GOT3 (cell line): ENCODE data around the gene SIL1.
"Not testable (repeated sequence)": the region's sequence is repeated elsewhere in the genome, so short reads cannot be mapped to it uniquely, and the experiment has no call there.

ENCODE experiments used
- DNase-seq: peaks from one replicate; lab custom pipeline; 2025; ENCODE audit warnings: mixed read lengths; lab: John Stamatoyannopoulos, UW

Gene SIL1

DNA sequence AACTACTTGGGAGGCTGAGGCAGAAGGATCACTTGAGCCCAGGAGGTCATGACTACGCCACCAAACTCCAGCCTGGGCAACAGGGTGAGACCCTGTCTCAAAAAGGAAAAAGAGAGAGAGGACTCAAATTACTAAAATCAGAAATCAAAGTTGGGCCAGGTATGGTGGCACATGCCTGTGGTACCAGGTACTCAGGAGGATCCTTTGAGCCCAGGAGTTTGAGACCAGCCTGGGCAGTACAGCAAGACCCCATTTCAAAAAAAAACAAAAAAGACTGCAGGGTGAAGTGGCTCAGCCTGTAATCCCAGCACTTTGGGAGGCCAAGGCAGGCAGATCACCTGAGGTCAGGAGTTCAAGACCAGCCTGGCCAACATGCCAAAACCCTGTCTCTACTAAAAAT is 23.8 kb downstream of the SIL1 start:
- not testable (repeated sequence) for DNase-seq

DNA sequence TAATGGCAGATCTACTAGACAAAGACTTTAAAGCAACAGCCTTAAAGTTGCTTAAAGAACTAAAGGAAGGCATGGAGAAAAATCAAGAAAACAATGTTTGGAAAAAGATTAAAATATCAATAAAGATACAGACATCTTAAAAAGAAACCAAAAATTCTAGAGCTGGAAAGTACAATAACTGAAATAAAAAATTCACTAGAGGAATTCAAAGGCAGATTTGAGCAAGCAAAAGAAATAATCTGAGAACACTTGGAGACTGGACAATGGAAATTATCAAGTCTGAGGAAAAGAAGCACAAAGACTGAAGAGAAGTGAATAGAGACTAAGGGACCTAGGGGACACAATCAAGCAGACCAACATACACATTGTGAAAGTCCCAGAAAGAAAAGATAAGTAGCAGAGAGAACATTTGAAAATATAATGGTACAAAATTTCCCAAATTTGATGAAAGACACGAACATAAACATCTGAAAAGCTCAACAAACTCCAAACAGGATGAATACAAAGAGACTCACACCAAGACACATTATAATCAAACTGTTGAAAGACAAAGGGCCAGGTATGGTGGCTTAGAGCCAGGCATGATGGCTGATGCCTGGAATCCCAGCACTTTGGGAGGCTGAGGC is 26.3 kb downstream of the SIL1 start:
- no peak for DNase-seq

DNA sequence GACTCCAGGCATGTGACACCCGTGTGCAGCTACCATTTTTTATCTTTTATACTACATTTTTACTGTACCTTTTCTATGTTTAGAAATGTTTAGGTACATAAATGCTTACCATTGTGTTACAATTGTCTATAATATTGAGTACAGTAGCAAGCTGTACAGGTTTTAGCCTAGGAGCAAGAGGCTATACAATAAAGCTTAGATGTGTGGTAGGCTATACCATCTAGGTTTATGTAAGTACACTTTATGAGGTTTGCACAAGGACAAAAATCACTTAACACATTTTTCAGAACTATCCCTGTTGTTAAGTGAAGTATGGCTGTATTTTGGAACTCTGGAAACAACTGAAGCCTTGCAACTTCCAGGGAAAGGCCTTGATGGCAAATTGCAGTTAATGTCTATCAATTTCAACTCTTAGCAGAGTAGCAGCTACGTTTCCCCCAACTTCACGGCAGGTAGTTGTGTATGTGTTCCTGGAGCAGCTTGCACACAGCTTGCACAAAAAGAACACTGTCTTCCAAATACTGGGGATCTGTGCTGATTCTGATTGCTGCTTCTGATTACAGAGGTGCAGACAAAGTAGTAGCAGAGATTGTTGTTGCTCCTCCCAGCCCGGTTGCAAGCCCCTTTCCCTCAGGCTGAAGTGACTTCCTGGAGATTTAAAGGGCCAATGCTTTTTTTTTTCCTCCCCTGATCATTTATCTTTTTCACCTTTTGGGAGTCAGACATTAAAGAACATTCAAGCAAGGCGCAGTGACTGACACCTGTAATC is 30.0 kb downstream of the SIL1 start:
- no peak for DNase-seq

DNA sequence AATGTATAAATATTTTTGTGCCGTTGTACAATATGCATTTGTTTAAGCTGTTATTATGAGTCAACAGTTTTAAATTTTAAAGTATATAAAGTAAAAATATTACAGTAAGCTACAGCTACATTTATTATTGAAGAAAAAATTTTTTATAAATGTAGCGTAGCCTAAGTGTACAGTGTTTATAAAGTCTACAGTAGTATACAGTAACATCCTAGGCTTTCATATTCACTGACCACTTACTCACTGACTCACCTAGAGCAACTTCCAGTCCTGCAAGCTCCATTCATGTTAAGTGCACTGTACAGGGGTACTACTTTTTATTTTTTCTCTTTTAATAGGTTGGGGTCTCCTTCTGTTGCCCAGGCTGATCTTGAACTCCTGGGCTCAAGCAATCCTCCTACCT is 30.6 kb downstream of the SIL1 start:
- no peak for DNase-seq

DNA sequence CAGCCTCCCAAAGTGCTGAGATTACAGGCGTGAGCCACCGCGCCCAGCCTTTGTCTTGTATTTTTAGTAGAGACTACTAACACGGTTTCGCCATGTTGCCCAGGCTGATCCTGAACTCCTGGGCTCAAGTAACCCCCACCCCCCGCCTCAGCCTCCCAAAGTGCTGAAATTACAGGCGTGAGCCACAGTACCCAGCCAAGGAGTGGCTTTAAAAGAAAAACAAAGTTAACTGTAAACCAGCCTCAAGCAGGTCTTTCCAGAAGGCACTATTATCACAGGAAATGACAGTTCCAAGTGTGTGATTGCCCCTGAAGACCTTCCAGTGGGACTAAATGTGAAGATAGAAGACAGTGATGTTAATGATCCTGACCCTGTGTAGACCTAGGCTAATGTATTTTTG is 31.1 kb downstream of the SIL1 start:
- DNase-seq, result no peak

DNA sequence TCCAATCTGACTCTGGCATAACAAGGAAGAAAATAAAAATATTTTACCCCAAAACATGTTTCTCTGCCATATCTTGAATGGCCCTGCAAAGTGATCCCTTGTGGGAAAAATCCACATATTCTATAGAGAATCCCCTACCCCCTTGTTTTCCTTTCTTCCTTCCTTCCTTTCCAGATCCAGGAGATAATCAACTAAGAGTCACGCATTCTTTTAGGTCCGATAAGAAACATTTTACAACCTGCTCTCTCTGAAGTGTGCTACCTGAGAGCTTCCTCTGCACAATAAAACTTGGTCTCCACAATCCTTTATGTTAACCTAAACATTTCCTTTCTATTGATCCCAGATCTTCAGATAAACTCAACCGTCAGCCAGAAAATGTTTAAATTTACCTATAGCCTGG is 33.3 kb downstream of the SIL1 start:
- not testable (repeated sequence) for DNase-seq

DNA sequence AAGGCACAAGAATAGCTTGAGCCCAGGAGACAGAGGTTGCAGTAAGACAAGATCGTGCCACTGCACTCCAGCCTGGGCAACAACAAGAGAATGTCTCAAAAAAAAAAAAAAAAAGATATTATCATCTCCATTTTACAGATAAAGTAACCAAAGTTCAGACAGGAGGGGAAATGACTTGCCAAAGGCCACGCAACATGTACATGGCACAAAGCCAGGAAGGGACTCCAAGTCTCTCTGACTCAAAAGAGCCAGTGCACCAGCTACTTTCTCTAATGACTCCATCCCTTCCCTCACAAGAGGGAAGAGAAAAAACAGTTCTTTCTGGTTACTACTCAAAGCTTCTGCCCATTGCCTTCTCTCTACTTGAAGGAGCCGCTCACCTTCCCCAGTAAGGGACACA is 34.1 kb downstream of the SIL1 start:
- no peak for DNase-seq

DNA sequence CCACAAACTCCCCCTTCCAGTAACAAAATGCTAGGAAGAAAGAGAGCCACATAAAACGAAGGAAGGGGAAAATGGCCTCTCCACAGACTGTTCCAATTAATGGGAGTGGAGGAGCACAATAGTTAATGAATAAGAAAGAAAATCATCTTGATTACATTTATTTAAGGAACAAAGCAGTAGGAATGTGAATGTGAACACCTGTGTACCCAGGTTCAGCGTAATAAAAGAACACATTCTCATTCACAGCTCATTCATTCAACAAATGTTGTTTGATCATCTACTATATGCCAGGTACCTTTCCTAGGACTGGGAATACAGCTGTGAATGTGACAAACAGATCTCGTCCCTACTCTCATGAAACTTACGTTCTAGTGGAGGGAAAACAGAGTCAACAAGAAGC is 35.7 kb downstream of the SIL1 start:
- DNase-seq, result no peak

DNA sequence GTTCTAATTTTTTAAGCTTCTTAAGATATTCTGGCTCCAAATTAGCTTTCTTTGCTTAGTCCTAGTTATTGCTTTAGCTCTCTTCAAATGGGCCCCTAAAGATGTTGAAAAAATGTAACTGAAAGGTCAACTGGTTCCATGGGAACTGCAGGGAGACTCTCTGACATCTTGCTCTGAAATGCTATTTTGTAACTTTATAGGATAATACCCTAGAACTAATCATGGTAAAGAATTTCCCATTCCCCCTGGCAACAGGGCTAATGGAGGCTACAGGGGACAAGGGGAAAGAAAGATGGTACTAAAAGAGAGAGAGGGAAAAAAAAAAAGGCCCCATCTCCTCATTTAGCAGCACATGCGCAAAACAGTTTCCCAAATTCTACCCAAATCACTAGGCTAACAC is 39.4 kb downstream of the SIL1 start:
- no peak for DNase-seq

DNA sequence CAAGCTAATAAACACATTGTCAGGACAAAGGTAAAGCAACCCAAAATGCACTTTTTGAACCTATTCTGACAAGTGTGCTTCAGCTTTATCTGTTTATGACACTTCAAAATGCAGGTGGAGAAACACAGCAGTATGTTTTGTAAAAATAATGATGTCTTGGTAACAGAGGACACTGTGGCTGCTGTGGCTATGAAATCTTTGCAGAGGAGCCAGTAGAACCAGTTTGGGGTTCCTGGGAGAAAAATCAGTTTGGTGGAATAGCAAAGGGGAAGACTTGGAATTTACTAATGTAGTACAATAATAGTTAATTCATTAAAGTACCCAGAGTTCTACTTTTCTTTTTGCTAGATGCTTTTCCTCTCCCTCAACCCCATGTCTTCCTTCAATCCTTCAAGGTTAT is 40.6 kb downstream of the SIL1 start:
- no peak for DNase-seq

DNA sequence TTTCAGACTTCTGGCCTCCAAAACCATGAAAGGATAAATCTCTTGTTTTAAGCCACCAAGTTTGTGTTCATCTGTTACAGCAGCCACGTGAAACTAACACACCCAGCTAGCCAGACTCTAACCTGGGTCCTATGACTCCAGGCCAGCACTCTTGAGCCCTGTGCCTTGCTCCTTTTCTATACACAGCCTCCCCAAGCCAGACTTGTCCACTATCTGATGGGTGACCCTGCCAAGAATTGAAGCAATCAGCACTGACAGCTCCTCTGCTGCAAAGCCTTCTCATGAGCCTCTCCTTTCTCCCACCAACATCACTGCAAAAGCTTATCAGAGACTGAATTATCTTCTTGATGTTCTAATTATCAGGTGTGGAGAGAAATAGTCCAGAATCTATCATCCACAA is 41.4 kb downstream of the SIL1 start:
- no peak for DNase-seq

DNA sequence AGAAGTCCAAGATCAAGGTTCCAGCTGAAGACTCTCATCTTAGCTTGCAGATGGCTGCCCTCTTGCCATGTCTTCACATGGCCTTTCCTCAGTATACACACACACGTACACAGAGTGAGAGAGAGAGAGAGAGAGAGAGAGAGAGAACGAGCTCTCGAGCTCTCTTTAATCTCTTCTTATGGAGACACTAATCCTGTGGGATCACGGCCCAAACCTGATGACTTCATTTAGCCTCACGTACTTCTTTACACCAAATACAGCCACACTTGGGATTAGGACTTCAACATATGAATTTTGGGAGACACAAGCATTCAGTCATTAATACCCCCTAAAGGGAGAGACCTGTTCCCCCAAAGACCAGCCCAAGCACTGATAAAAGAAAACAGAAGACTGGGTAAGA is 42.8 kb downstream of the SIL1 start:
- DNase-seq, result no peak

DNA sequence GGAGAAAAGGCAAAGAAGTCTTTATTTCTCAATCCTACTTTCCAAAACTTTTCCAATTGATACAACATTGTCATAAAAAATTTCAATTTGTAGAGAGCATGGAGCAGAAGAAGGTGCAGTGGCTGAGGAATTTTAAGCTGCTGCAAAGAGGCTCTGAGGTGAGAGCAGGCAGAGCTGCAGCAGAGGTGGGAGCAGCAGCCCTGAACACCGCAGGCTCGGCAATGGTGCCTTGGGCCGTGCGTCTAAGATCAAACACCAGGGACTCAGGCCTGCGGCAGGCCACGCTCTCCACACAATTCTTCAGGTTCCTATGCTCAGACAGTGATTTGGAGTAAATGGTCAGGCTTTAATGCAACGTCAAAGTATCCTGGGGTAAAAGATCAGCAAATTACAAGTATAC is 46.3 kb downstream of the SIL1 start:
- no peak for DNase-seq

DNA sequence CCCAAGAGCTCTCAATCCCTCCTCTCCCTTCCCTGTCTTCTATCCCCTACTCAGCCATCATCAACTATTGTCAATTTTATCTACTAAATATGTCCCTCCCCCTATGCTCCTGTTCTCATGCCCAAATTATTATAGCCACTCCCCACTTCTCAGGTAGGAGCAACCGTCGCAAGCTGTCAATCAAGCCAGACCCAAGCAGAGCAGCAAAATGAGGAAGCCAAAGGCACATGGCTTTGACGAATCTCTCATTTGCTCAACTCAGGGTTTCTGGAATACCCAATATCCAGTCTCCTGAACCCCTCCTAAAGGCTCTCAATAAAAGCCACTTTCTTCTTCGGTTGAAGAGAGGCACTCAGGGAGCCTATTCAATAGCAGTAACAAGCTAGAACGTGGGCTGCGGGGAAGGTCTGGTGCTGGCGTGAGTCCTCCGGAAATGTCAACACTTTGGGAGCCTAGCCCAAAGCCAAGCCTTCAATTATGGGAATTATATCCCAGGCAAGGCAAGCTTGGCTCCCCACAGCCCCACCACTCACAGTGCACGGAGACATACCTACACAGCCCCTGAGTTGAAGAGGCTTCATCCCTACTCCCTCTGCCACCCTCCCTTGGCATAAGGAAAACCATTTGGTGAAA is 47.7 kb downstream of the SIL1 start:
- no peak for DNase-seq

DNA sequence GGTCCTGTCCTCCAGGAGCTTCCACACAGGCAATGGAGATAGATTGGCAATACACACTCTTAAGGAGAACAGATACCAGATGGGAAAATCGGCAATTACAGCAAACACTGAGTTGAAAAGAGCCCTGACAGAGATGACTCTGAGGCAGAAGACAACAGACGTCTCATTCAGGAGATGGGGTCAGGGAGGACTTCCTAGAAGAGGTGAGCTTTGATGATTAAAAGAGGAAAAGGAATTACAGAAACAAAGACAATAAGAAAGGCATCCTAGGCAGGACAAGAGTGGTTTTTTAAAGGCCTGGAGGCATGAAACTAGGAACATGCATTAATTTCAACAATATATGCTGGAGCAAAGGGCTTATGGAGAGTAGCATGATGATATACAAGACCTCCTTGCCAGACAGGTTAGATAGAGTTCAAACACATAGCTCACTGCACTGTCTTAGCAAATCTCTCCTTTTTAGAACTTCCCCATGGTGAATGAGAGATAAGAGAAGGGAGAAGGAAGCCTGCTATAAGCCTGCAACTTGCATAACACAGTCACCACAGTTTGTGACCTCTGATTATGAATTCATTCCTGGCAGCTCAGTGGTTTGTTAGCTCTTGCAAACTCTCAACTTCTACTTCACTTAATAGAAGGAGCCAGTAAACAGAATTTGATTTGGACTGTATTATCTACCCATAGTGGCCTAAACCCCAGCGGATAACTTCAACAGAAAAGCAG is 48.5 kb downstream of the SIL1 start:
- no peak for DNase-seq

DNA sequence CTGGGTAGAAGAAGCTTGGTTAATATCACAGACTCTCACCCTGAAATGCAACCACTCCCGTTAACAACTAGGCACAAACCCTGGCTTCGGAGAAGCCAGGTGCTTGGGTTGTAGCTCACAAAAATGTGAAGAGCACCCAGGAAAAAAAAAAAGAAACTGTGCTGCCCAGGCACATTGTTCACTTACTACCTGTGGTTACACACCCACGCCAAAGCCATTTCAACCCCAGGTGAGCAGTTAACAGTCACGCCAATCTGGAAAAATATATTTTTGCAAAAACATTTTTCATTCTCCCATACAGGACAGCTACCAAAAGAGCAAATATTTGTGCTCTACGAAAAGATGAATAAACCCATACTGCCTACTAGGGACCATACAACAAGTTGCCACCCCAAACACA is 49.2 kb downstream of the SIL1 start:
- no peak for DNase-seq

DNA sequence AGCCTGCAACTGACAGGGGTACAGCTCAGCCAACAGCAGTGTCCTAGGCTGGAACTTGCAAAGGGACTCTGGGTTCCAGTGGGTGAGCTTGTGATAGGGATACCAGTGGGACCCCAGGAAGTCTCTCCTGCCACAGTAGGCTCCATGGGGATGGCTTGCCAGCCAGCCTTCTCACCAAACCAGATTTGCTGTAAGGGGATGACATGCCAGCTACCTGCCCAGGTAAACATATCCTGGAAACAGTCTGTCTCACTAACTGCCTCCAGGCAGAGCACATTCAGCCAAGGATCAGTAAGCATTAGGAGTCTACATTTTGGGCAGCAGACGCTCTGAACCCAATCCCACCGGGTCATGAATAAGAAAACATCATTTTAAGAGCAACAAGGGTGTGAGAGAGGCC is 49.9 kb downstream of the SIL1 start:
- no peak for DNase-seq

DNA sequence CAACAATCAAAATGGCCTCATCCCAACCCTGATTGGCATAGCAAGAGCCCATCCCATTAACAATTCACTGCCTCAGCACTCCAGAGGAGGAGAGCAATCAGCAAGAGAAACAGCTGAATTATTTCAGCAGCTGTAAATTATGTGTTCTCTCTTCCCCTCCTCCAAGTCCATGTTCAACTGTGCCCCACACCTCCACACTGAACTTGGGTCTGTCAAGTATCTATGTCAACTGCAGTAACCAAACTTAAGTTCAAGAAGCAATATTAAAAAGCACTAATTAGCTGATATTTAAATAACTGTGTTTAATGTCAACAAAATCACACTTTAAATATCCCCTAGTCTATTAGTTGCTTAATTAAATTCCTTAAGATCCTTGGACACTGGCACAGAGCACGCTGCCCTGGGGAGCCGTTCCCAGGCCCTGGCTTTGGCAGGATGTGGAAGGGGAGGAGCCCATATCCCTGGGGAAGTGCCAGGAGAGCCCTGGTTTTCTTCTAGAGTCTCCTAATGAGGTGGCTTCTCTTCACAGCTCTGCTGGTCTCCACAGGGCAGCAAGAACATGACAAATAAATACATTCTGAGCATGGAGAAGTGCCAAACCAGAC is 50.6 kb downstream of the SIL1 start:
- no peak for DNase-seq

DNA sequence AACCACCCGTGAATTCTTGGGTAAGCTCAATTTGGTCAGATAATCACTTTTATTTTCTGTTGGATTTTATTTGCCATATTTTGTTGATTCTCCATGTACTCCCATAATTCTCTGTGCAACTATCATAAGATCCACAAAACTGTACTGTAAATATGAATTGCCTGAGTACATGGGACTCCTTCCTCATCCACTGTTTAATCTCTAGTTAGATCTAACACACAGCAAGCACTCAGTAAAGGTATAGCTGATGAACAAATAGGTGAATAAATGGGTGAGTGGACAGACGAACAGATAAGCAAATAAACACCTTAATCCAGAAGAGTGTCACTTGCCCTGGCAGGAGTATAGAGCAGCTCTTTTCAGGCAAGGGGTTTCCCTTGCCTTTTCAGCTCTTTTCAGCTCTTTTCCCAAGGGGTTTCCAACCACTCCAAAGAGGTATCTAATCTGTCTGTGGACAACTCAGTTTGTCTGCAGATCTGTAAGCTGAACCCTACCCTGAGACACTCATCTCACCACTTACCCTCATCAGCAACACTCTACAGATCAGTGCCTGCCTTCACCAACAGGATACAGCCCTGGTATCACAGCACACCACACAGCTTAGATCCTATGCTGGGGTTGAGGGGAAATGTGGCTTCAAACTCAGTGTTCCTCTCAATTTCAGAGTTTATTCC is 51.2 kb downstream of the SIL1 start:
- DNase-seq, result no peak

DNA sequence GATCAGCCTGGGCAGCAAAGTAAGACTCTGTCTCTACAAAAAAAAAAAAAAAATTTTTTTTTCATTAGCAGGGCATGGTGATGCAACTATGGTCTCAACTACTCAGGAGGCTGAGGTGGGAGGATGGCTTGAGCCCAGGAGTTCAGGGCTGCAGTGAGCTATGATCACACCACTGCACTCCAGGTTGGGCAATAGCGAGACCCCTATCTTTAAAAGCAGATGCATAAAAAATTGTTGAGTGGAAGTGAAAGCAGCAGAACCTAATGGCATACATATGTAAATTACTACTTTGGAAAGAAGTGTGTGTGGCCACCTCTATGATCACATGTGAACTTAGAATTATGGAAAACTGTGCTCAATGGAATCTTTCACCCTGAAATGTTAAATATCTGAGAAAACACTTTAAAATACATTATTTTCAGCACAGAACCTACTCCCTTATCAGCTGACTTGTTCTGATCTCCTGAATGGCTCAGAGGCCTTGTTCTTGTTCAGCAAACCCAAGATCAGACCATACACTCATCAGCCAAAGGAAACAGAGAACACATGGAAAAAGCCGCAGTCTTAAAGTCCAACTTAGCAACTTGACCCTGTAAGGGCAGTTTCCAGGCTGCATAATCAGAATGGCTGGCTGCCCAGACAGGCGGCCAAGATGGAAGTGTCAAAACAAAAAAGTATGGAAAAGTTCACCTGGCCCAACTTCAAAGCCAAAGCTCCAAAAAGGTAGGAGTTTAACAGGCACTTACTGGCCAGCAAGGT is 56.5 kb downstream of the SIL1 start:
- no peak for DNase-seq

DNA sequence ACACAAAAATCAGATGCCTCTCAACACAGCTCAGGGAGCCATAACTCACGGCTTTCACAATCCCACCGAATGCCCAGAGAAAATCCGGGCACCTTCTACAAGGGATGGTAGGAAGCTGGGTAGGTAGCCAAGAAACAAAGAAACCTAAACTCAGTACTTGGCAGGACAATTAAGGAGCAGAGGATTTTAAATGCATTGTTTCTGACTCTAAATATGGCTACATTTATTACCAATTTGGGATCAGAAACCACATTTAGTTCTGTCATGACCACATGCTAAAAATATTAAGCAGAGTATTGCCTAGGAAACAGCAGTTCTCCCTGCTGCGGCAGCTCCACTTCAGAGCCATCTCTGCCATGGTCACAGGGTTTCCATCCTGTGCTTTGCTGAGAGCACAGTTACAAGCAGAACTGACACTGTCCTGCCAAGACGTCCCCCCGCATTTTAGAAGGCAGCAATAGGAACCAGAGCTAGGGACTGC is 57.5 kb downstream of the SIL1 start:
- no peak for DNase-seq
